Urinary bladder (tissue), 4 donors: ENCODE measurements around the gene GPR158. TPM values are rescaled to one million over a fixed set of nuclear protein-coding genes. Genes with fewer than 3 reads are reported as not detected.

Experiments
- DNase-seq: peaks from one replicate; pipeline ENCODE4 v3.0.0-alpha.2; 2015; ENCODE audit errors: extremely low spot score
- H3K27ac ChIP-seq: one replicate; pipeline ENCODE4 v1.5.1; 2013; ENCODE audit warnings: low read depth, mild to moderate bottlenecking, moderate library complexity
- H3K36me3 ChIP-seq: one replicate; pipeline ENCODE4 v1.6.1; 2013; ENCODE audit warnings: mild to moderate bottlenecking, moderate library complexity; ENCODE audit not compliant: insufficient read depth
- H3K4me1 ChIP-seq: one replicate; pipeline ENCODE4 v1.6.1; 2013; ENCODE audit warnings: mild to moderate bottlenecking, moderate library complexity; ENCODE audit not compliant: insufficient read depth
- H3K4me3 ChIP-seq: one replicate; pipeline ENCODE4 v1.5.1; 2013; ENCODE audit warnings: low read depth, low read length
- WGBS: extraction: QIAGEN DNeasy Blood & Tissue Kit; methylation state at CpG from one replicate; pipeline ENCODE4 v1.1.7; 2013; 5-methylcytosine and 5-hydroxymethylcytosine counted together
- polyA plus RNA-seq: library from polyadenylated mRNA; stranded (reverse); fragments of 200-250 nt; gene quantifications from one replicate; pipeline ENCODE4 v1.2.3, GENCODE V29; 2013
- total RNA-seq: library from RNA; depleted of rRNA; stranded (reverse); fragments of >200 nt; gene quantifications from one replicate; pipeline ENCODE4 v1.2.3, GENCODE V29; 2014
- donor health status: healthy with polysubstance abuse.
- donor health status: healthy.

Gene GPR158
- total and polyA plus RNA-seq, 2 donors: 0.14 to 0.69 TPM

DNA sequence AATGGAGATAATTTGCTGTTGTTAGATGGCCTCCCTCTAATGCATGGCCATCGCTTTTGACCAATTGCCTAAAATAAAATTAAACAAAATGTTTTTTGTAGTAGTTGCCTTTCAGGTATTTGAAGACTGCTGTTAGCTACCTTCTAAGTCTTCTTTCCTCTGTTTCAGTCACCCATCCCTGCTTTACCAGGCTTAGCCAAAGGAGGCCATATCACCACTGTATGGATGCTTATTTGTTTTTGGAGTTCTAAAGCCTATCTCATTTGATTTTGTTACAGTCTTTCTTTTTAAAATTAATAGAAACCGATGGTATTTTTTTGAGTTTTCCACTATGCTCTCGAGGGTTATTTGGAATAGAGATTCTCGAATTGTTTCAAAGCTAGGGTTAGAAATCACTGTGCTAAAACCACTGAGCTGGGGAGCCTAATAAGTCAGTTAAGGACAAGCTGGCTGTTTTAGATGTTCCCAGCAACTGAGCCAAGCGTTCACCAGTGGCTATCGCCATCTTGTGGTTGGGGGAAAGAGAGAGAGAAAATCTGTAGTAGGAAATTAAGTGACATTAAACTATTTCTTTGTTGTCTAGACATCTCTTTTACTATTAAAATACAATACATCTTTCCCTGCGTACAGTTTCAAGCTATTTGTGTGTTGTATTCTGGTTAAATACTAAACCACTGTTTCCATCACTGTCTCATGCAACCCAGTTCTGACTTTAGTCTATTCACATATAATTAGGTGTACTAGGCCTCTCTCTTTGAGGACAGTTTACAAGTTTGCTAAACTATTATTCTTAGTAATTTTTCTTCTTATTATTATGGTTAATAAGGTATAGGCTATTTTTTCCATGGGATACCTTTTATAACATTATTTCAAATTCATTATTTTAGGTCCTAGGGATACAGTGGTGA is 52.2 kb downstream of the GPR158 start:
- H3K4me3 ChIP-seq: no peak overlapping the region
- H3K27ac ChIP-seq: no peak overlapping the region
- H3K36me3 ChIP-seq: no peaks in the 10 kb centered on the region
- WGBS: 45% methylated on average over 7 of the region's 7 CpGs
- H3K4me1 ChIP-seq: no peaks in the 10 kb centered on the region
- no peak for DNase-seq

DNA sequence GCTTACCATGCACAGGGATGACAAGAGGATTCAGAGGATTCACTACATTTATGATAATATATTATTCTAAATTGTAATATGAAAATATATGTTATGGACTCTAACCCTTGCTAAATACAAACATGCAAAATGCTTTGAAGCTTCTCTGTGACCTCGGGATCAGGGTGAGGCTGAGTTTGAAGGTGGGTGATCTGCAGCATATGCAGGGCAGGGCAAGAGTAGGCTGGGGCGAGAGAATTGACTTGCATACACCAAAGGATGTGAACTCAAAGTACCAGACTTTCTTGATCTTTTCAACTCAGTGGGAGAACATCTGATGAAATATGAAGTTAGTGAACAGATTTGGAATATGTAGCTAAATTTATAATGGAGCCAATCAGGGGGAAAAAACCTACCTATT is 57.0 kb downstream of the GPR158 start:
- WGBS: 84% methylated on average over 2 of the region's 2 CpGs
- no peaks in the 10 kb centered on the region for H3K36me3 ChIP-seq
- no peaks in the 10 kb centered on the region for H3K4me1 ChIP-seq
- no peak for DNase-seq
- H3K27ac ChIP-seq: no peak overlapping the region
- no peak overlapping the region for H3K4me3 ChIP-seq

DNA sequence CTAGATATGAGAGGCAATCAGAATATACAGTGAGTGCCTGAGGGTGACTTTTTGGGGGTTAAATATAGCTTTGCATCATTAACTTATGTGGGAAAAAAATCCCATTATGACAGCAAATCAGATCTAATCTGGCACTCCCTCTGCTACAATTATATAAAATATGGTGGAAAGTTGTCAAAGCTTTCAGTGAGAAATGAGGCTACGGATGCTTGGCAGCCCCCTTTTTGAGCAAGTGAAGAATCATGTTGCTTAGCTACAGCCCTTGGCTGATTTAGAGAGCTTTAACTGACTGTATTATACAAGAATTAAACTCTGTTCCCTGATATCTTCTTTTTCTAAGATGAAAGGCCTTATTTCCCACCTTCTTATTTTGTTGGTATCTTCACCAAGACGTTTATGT is 57.4 kb downstream of the GPR158 start:
- 64% methylated on average over 2 of the region's 2 CpGs for WGBS

DNA sequence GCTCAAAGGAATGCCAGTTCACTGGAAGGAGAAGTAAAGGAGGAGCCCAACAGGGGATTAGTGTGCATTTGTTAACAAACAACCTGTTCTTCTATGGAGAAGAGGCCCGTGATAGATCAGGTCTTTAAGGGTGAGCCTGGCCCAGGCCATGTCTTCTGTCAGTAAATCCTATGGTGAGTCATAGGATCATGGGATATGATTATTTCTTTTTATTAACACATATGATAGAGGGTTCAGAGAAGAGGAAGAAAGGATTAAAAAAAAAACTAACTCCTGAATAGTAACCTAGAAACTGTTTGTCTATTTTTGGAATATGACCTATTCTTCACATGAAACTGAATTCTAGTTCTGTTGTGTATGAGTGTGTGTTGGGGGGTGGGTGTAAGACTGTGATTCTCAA is 70.4 kb downstream of the GPR158 start:
- Histone ChIP-seq H3K4me1 (no peaks in the 10 kb centered on the region), H3K27ac (no peak overlapping the region), H3K4me3 (no peak overlapping the region), H3K36me3 (no peaks in the 10 kb centered on the region)
- DNase-seq: no peak
- WGBS: 73% methylated on average over 1 of the region's 1 CpG

More for the DNA sequence above, 57.4 kb downstream of the GPR158 start:
- Histone ChIP-seq H3K36me3 (no peaks in the 10 kb centered on the region), H3K4me1 (no peaks in the 10 kb centered on the region), H3K4me3 (no peak overlapping the region), H3K27ac (no peak overlapping the region)
- DNase-seq: no peak

DNA sequence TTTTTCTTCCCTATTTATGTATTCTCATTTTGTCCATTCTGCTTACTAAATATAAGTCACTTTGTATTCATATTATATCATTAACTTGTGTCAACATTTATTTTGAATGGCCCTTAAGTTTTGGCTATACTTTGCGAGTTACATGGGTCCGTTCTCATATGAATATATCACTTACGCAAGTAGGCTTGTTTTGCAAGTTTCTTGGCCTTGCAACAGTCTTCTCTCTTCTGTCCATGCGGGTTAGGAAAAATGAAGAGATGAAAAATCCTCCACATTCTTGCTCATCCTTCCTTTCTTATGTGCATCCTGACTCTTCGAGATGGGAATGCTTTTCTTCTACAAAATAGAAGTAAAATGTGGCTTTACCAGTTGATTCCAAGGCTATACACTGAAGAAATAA is 82.8 kb downstream of the GPR158 start:
- Histone ChIP-seq H3K4me3 (no peak overlapping the region), H3K36me3 (no peaks in the 10 kb centered on the region), H3K4me1 (no peaks in the 10 kb centered on the region), H3K27ac (no peak overlapping the region)
- WGBS: 84% methylated on average over 5 of the region's 5 CpGs
- no peak for DNase-seq

DNA sequence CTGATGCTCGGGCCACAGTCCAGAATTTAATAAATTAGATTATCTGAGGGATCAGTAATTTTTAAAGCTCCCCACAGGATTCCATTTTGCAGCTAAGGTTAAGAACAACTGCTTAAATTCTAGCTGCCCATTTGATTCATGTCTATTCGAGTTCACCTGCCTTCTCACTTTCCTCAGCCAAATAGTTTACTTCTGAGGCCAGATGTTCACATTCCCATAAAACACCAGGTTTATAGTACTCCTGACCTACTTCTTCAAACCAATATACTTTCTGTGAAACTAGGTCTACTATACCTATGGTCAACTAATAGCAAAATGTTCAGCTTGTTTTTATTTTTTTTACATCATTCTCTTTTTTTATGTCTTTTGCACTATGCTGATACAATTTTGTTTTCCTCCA is 86.3 kb downstream of the GPR158 start:
- no peaks in the 10 kb centered on the region for H3K36me3 ChIP-seq
- no peak for DNase-seq
- WGBS: 47% methylated on average over 2 of the region's 2 CpGs
- no peak overlapping the region for H3K27ac ChIP-seq
- no peak overlapping the region for H3K4me3 ChIP-seq
- H3K4me1 ChIP-seq: no peaks in the 10 kb centered on the region

DNA sequence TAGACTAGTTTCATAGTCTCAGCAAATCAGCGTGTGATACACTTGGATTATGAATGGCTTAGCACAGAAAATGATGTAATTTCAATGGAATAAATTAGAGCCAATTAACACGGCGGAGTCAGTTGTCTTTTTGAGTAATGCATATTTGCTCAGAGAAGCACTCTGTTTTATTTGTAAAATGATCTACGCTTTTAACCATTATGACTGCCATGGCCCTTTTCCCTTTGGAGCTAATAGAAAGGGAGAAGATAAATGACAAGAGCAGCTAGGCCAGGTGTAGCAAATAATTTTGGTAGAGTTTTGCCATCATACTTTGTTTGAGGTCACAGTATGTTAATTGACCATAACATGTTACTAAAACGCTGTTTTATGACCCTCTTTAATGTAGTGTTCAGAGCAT is 86.8 kb downstream of the GPR158 start:
- H3K4me1 ChIP-seq: no peaks in the 10 kb centered on the region
- no peak overlapping the region for H3K4me3 ChIP-seq
- no peak overlapping the region for H3K27ac ChIP-seq
- H3K36me3 ChIP-seq: no peaks in the 10 kb centered on the region
- no peak for DNase-seq
- 84% methylated on average over 5 of the region's 5 CpGs for WGBS

DNA sequence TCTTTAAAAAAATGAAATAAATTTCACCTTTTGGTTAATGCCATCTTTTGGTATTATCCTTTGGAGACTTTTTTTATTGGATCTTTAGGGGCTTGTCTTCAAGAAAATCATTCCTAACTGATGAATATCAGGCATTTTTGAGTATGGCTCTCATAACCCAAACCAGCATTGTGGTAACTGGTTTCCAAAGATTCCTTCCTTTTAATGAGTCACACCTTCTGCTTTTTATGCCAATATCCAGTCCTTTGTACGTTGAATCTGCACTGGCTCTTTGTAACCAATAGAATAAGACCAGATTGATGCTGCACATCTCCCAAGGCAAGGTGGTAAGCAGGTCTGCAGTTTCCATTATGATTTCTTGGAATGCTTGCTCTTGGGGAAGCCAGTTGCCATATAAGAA is 89.1 kb downstream of the GPR158 start:
- no peak overlapping the region for H3K27ac ChIP-seq
- H3K4me3 ChIP-seq: no peak overlapping the region
- H3K4me1 ChIP-seq: no peaks in the 10 kb centered on the region
- no peak for DNase-seq
- 61% methylated on average over 1 of the region's 1 CpG for WGBS
- no peaks in the 10 kb centered on the region for H3K36me3 ChIP-seq

DNA sequence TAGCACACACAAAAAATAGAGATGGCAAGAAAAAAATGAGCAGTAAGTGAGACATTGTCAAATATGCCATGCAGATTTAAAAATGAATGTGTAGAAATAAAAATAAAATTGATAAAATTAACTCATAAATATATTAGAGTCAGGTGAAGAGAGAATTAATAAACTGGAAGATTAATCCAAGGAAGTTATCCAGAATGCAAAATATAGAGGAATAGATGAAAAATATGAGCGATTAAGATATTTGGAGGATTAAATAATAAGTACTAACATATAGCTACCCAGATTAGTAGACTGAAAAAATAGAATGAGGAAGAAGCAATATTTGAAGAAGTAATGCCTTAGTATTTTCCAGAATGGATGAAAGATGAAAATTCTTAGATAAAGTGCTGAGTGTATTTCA is 103.4 kb downstream of the GPR158 start:
- Histone ChIP-seq H3K36me3 (no peaks in the 10 kb centered on the region), H3K4me1 (no peaks in the 10 kb centered on the region), H3K4me3 (no peak overlapping the region), H3K27ac (no peak overlapping the region)
- no peak for DNase-seq
- WGBS: 98% methylated on average over 1 of the region's 1 CpG

DNA sequence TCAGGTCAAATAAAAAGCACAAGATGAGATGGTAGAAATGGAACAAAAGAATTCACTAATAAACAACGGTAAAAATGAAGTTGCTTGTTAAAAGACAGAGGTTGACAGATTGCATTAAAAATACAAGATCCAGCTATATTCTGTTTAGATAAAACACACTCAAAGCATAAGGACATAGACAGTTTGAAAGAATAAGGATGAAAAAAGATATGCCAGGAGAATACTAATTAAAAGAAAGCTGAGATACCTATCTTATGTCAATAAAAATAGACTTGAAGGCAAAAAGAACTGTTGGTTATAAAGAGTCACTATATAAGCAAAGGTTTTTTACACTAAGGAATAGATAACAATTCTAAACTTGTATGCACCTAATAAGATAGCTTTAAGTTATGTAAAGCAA is 105.3 kb downstream of the GPR158 start:
- DNase-seq: no peak
- no peak overlapping the region for H3K4me3 ChIP-seq
- no peaks in the 10 kb centered on the region for H3K36me3 ChIP-seq
- H3K27ac ChIP-seq: no peak overlapping the region
- H3K4me1 ChIP-seq: no peaks in the 10 kb centered on the region
- WGBS: 89% methylated on average over 1 of the region's 1 CpG

DNA sequence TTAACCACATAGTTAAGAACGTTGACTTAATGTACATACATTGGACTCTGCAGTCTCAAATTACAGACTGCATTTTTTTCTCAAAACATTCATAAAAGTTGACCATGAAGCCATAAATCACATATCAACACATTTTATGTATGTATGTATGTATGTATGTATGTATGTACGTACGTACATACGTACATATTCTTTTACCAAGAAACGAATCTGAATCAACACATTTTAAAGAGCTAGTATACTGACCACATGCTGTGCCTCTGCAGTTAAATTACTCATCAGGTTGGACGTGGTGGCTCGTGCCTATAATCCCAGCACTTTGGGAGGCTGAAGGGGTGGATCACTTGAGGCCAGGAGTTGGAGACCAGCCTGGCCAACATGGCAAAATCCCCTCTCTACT is 105.8 kb downstream of the GPR158 start:
- H3K4me3 ChIP-seq: no peak overlapping the region
- H3K36me3 ChIP-seq: no peaks in the 10 kb centered on the region
- DNase-seq: no peak
- 75% methylated on average over 7 of the region's 7 CpGs for WGBS
- no peak overlapping the region for H3K27ac ChIP-seq
- H3K4me1 ChIP-seq: no peaks in the 10 kb centered on the region

DNA sequence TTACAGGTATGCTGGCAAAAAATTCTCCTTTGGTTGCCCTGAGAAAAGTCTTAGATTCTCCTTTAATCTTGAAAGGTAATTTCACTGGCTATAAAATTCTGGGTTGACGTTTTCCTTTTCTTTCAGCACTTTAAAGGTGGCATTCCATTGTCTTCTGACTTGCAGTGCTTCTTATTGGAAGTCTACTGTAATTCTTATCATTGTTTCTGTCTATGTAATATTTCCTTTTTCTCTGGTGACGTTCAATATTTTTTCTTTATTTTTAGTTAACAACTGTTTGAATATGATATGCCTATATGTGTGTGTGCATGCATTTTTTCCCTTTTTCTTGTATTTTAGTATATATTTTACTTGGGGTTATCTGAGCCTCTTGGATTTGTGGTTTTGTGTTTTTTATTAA is 111.0 kb downstream of the GPR158 start:
- 80% methylated on average over 2 of the region's 2 CpGs for WGBS
- no peaks in the 10 kb centered on the region for H3K36me3 ChIP-seq
- H3K4me1 ChIP-seq: no peaks in the 10 kb centered on the region
- no peak for DNase-seq
- no peak overlapping the region for H3K4me3 ChIP-seq
- H3K27ac ChIP-seq: no peak overlapping the region

DNA sequence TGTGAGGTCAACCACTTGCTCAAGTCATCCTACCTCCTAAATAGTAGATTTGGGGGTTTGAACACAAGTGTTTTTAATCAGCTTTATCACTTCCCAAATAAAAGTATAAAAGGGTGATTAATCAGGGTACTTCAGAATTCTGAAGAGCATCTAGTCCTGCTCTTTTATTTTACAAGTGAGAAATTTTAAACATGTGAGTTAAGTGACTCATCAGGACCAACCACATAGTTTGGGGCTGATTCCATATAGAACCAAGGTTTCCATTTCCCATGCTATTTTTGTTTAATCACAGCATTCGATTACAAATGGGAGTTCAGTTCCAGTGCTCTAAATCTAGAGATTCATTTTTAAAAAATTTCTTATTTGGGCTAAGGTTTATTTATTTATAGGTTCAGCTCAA is 113.4 kb downstream of the GPR158 start:
- H3K36me3 ChIP-seq: no peaks in the 10 kb centered on the region
- DNase-seq: no peak
- 78% methylated on average over 1 of the region's 1 CpG for WGBS

DNA sequence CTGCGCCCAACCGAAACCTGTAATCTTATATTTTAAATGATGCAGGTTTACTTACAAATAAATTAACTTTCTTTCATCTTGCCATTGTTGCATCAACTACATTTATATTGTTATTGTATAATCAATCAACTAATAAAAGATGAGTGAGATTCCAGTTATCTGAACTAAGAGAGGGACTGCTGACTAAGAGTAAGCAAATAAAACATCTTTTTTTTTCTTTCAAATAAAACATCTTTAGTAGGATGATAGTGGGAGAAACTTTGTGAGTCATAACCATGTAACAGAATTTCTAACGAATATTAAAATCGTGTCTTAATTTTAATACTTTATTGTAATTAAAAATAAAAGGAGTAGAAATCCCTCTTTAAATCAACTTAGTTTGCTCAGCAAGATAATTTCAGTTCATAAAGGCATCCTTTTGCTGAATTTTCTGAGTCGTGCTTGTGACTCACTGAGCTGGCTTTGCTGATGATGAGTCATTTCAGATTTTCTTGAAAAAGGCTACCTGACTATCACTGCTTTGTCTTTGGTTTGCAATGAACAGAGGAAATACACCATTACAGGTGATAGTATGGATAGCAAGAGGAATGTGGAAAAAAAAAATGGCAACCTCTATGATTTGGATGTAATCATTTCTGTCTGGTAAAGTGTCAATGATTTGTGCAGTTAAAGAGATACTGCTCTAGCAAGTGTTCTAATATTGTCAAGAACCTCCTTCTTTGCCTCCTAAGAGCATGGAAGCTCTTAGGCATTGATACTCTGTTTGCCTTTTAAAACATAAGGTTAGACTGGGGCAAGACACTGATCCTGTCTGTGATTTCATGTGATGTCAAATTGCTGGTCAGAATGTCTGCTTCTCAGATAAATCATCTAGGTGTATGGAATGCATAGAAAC is 119.5 kb downstream of the GPR158 start:
- DNase-seq: no peak
- WGBS: 74% methylated on average over 5 of the region's 5 CpGs
- no peaks in the 10 kb centered on the region for H3K36me3 ChIP-seq

More for the DNA sequence above, 113.4 kb downstream of the GPR158 start:
- Histone ChIP-seq H3K4me3 (no peak overlapping the region), H3K4me1 (no peaks in the 10 kb centered on the region), H3K27ac (no peak overlapping the region)

More for the DNA sequence above, 119.5 kb downstream of the GPR158 start:
- Histone ChIP-seq H3K27ac (no peak overlapping the region), H3K4me1 (no peaks in the 10 kb centered on the region), H3K4me3 (no peak overlapping the region)
